Islet precursor cell (in vitro differentiated cells): ENCODE data around the gene PKP4.
"Not testable (repeated sequence)": the region's sequence is repeated elsewhere in the genome, so short reads cannot be mapped to it uniquely, and the experiment has no call there.

Experiments used
- DNase-seq: peaks from one replicate; pipeline ENCODE4 v3.0.0-alpha.2; 2018

The PKP4 gene

GRCh38 chr2:158473300-158473699, 16.5 kb downstream of the PKP4 start:
- DNase-seq = not testable (repeated sequence)

- no peak for DNase-seq
Observed at GRCh38 chr2:158473719-158474392, 17.1 kb downstream of the PKP4 start.

GRCh38 chr2:158474526-158475011, 17.8 kb downstream of the PKP4 start:
- DNase-seq = not testable (repeated sequence)

- no peak for DNase-seq
Observed at GRCh38 chr2:158477202-158477601, 20.4 kb downstream of the PKP4 start.

GRCh38 chr2:158478237-158478636, 21.5 kb downstream of the PKP4 start:
- DNase-seq = no peak

GRCh38 chr2:158478816-158479215, 22.1 kb downstream of the PKP4 start:
- no peak for DNase-seq

- no peak for DNase-seq
Observed at GRCh38 chr2:158481116-158481515, 24.4 kb downstream of the PKP4 start.

- peak; percentile 75 for DNase-seq
Observed at GRCh38 chr2:158482594-158482993, 25.8 kb downstream of the PKP4 start.

GRCh38 chr2:158484892-158485556, 28.3 kb downstream of the PKP4 start:
- DNase-seq = no peak

GRCh38 chr2:158486150-158486969, 29.6 kb downstream of the PKP4 start:
- DNase-seq = no peak

- no peak for DNase-seq
Observed at GRCh38 chr2:158486970-158487325, 30.2 kb downstream of the PKP4 start.

- no peak for DNase-seq
Observed at GRCh38 chr2:158487419-158487818, 30.7 kb downstream of the PKP4 start.

- no peak for DNase-seq
Observed at GRCh38 chr2:158488442-158489216, 31.9 kb downstream of the PKP4 start.

GRCh38 chr2:158489366-158490112, 32.8 kb downstream of the PKP4 start:
- no peak for DNase-seq

- DNase-seq = no peak
Observed at GRCh38 chr2:158491072-158491471, 34.3 kb downstream of the PKP4 start.

- no peak for DNase-seq
Observed at GRCh38 chr2:158493458-158493857, 36.7 kb downstream of the PKP4 start.

GRCh38 chr2:158495175-158495574, 38.4 kb downstream of the PKP4 start:
- no peak for DNase-seq

- no peak for DNase-seq
Observed at GRCh38 chr2:158496986-158497385, 40.2 kb downstream of the PKP4 start.

- no peak for DNase-seq
Observed at GRCh38 chr2:158497486-158497885, 40.7 kb downstream of the PKP4 start.

- DNase-seq = no peak
Observed at GRCh38 chr2:158498043-158498748, 41.4 kb downstream of the PKP4 start.

- DNase-seq = peak; percentile 62
Observed at GRCh38 chr2:158498749-158499136, 42.0 kb downstream of the PKP4 start.

- peak; percentile 65 for DNase-seq
Observed at GRCh38 chr2:158499383-158499782, 42.6 kb downstream of the PKP4 start.
